Thyroid gland (tissue), 4 donors: Measurements from ENCODE around the gene NUP85.

Experiments used
- CTCF ChIP-seq, 6 experiments: fragments of 200-600 bp in 3 of 6; fragments of 450-650 bp in 3 of 6; sonication (generic) in 3 of 6; IDR thresholded peaks; one replicate each; pipeline ENCODE4 v1.5.1; 2016 to 2019; ENCODE audit warnings: antibody characterized with exemption in 6 of 6, mild to moderate bottlenecking in 2 of 6, inconsistent platforms in 1 of 6, moderate library complexity in 1 of 6
- POLR2A ChIP-seq, 2 donors: fragments of 450-650 bp; IDR thresholded peaks; one replicate each; pipeline ENCODE4 v1.6.1; 2017; ENCODE audit warnings: antibody characterized with exemption in 2 of 2, mild to moderate bottlenecking in 2 of 2, moderate library complexity in 1 of 2

- TF ChIP-seq CTCF (IDR thresholded peaks at IDR 0.05), result peak; percentile 45 to 80 (median 62)
- TF ChIP-seq POLR2A (IDR thresholded peaks at IDR 0.05), result no peak
Measured at GRCh38 chr17:75238684-75239191, 33.3 kb downstream of the NUP85 start.
